HEK293T (cell line): Measurements from ENCODE around the gene NLRP12.
"Not testable (repeated sequence)": the region's sequence is repeated elsewhere in the genome, so short reads cannot be mapped to it uniquely, and the experiment has no call there.

Experiments used
- CTCF ChIA-PET: fragments of 350-600 bp; formaldehyde crosslinking; extraction: SDS; loops from one replicate; lab custom pipeline; 2021; ENCODE audit warnings: antibody characterized with exemption, inconsistent platforms; lab: Yijun Ruan, JAX
- POLR2A ChIA-PET: fragments of 350-600 bp; formaldehyde crosslinking; extraction: SDS; loops from one replicate; lab custom pipeline; 2020; ENCODE audit warnings: antibody characterized with exemption, inconsistent platforms; lab: Yijun Ruan, JAX
- DNase-seq: peaks from one replicate; pipeline ENCODE4 v3.0.0; 2012; ENCODE audit warnings: mixed read lengths; ENCODE audit errors: extremely low spot score
- ARNT ChIP-seq: fragments of 450-650 bp; IDR thresholded peaks from 2 replicates; pipeline ENCODE4 v1.6.1; 2017; ENCODE audit warnings: mild to moderate bottlenecking
- BHLHE40 ChIP-seq: fragments of 450-650 bp; IDR thresholded peaks from 2 replicates; pipeline ENCODE4 v1.6.1; 2016; ENCODE audit warnings: mild to moderate bottlenecking, moderate library complexity, borderline replicate concordance
- CTBP1 ChIP-seq: fragments of 450-650 bp; IDR thresholded peaks from 2 replicates; pipeline ENCODE4 v1.6.1; 2016; ENCODE audit warnings: borderline replicate concordance
- ELF4 ChIP-seq: fragments of 450-650 bp; IDR thresholded peaks from 2 replicates; pipeline ENCODE4 v1.6.1; 2017; ENCODE audit warnings: antibody characterized with exemption
- FOXA1 ChIP-seq: fragments of 450-650 bp; IDR thresholded peaks from 2 replicates; pipeline ENCODE4 v1.6.1; 2016; ENCODE audit warnings: mild to moderate bottlenecking
- FOXK2 ChIP-seq: fragments of 450-650 bp; IDR thresholded peaks from 2 replicates; pipeline ENCODE4 v1.6.1; 2016; ENCODE audit warnings: mild to moderate bottlenecking
- FOXM1 ChIP-seq: fragments of 450-650 bp; IDR thresholded peaks from 2 replicates; pipeline ENCODE4 v1.6.1; 2017; ENCODE audit warnings: mild to moderate bottlenecking, borderline replicate concordance
- HDGF ChIP-seq: fragments of 450-650 bp; IDR thresholded peaks from 2 replicates; pipeline ENCODE4 v1.6.1; 2017; ENCODE audit warnings: antibody characterized with exemption, borderline replicate concordance
- L3MBTL2 ChIP-seq: fragments of 450-650 bp; conservative IDR thresholded peaks from 2 replicates; pipeline ENCODE4 v1.6.1; 2016; ENCODE audit warnings: mild to moderate bottlenecking
- LEF1 ChIP-seq: fragments of 450-650 bp; IDR thresholded peaks from 2 replicates; pipeline ENCODE4 v1.6.1; 2017; ENCODE audit warnings: mild to moderate bottlenecking, borderline replicate concordance
- NFRKB ChIP-seq: fragments of 450-650 bp; IDR thresholded peaks from 2 replicates; pipeline ENCODE4 v1.6.1; 2016; ENCODE audit warnings: mild to moderate bottlenecking, moderate library complexity
- SP1 ChIP-seq: fragments of 450-650 bp; IDR thresholded peaks from 2 replicates; pipeline ENCODE4 v1.6.1; 2017
- SUZ12 ChIP-seq: fragments of 450-650 bp; IDR thresholded peaks from 2 replicates; pipeline ENCODE4 v1.6.1; 2016; ENCODE audit warnings: mild to moderate bottlenecking
- TARDBP ChIP-seq: fragments of 450-650 bp; IDR thresholded peaks from 2 replicates; pipeline ENCODE4 v1.6.1; 2016
- ZNF384 ChIP-seq: fragments of 450-650 bp; IDR thresholded peaks from 2 replicates; pipeline ENCODE4 v1.6.1; 2016
- TF ChIP-seq, protein P1 (sequence below): fragments of 450-650 bp; IDR thresholded peaks from 2 replicates; pipeline ENCODE4 v1.6.1; 2016

Gene NLRP12

DNA sequence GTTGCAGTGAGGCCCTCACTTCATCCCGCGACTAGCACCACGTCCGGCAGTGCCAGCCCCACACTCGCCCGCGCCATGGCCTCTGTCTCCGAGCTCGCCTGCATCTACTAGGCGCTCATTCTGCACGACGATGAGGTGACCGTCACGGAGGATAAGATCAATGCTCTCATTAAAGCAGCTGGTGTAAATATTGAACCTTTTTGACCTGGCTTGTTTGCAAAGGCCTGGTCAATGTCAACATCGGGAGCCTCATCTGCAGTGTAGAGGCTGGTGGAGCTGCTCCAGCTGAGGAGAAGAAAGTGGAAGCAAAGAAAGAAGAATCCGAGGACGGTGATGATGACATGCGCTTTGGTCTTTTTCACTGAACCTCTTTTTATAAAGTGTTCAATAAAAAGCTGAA is 48.6 kb downstream of the NLRP12 start:
- POLR2A ChIA-PET = no interaction called here

DNA sequence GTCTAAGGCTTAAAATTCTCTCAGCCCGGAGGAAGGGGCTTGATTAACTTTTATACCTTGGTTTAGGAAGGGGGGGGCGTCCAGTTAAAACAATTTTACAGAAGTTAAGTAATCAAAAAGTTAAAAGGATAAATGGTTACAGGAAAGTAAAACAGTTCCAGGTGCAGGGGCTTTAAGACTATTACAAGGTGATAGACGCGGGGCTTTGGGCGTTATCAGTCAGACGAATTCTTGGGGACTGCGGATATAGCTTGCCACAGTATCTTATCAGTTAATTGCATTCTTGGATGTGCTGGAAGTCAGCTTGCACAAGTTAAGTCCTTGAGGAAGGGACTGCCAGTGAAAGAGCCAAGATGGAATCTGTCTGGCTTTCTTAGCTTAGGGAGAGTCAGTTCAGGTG is 49.6 kb downstream of the NLRP12 start:
- POLR2A ChIA-PET, DNase-seq: not testable (repeated sequence)
- CTCF ChIA-PET = interaction anchor here (0.8 kb wide), 1 partner anchor 700 kb away, joined by 3 read pairs; no protein-coding TSS in a partner anchor

More for the DNA sequence above, 48.6 kb downstream of the NLRP12 start:
- TF ChIP-seq FOXK2 (no peak), TARDBP (no peak), ELF4 (no peak), ARNT (no peak), SUZ12 (no peak)
- TF ChIP-seq, protein P1, sequence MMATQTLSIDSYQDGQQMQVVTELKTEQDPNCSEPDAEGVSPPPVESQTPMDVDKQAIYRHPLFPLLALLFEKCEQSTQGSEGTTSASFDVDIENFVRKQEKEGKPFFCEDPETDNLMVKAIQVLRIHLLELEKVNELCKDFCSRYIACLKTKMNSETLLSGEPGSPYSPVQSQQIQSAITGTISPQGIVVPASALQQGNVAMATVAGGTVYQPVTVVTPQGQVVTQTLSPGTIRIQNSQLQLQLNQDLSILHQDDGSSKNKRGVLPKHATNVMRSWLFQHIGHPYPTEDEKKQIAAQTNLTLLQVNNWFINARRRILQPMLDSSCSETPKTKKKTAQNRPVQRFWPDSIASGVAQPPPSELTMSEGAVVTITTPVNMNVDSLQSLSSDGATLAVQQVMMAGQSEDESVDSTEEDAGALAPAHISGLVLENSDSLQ = no peak
- CTCF ChIA-PET = interaction anchor here (0.6 kb wide), 3 partner anchors 26 to 248 kb away, joined by 3 to 5 read pairs (median 4); no protein-coding TSS in a partner anchor
- DNase-seq = no peak

DNA sequence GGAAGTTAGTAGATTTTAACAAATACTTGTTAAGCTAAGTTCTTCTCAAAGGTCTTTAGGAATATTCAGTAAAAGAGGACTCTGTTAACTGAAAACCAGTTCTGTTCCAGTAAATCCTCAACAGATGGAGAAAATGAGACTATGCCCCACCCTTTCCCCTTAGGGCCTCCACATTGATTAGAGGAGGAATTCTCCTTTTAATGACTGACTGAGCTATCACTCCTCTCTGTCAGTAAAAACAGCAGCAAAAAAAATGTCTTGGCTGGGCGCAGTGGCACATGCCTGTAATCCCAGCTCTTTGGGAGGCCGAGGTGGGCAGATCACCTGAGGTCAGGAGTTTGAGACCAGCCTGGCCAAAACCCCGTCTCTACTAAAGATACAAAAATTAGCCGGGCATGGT is 50.1 kb downstream of the NLRP12 start:
- no peak for DNase-seq
- TF ChIP-seq BHLHE40 (no peak), ZNF384 (no peak), CTBP1 (no peak), TARDBP (no peak), LEF1 (no peak), FOXA1 (no peak), ELF4 (no peak), L3MBTL2 (no peak), FOXM1 (no peak), SUZ12 (no peak), FOXK2 (no peak), NFRKB (no peak), ARNT (no peak), SP1 (no peak), HDGF (no peak)
- TF ChIP-seq, protein P1 = no peak
- CTCF ChIA-PET = interaction anchor here (0.6 to 0.8 kb wide), 2 partner anchors 153 to 699 kb away, joined by 3 read pairs; no protein-coding TSS in a partner anchor
- POLR2A ChIA-PET = no interaction called here

DNA sequence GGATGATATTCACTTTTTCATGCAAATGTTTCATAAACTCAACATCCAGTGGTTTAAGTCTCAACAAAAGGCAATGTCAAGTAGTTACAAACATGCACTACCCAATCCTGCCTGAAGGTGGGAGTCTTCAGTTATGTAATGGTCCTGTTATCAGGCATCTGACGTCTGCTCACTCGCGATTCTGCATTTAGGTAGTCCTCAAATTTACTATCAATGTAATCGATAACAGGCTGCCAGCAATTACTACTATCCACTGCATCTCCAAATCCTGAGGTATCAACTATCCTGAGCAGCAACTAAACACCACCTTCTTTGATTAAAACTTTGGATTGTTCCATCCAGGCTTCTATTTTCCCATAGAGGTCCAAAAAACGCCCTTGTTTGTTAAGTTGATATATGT is 51.2 kb downstream of the NLRP12 start:
- DNase-seq = peak; percentile 41
- CTCF ChIA-PET = no interaction called here
- POLR2A ChIA-PET = no interaction called here
- no peak for TF ChIP-seq ARNT
- TF ChIP-seq ZNF384 = no peak
- TF ChIP-seq, protein P1 = no peak
- no peak for TF ChIP-seq LEF1
- no peak for TF ChIP-seq CTBP1
- TF ChIP-seq BHLHE40 = no peak
- no peak for TF ChIP-seq FOXA1
- TF ChIP-seq NFRKB = no peak

DNA sequence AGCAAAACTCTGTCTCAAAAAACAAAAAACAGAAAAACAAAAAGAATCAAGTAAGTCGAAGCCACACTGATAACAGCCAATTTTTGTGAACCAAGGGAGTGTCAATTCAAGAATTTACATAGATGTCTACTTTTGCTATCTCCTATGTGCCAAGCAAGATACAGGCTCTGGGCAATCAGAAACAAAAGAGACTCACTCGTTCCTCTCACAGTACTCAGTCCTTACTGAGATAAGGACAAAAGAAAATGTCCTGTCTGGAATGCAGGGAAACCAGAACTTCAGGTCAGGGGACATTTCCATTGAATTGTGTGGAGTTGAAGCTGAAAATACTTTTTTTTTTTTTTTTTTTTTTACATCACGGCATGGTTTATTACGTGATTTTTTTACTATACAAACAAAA is 53.0 kb downstream of the NLRP12 start:
- no peak for DNase-seq
- POLR2A ChIA-PET = no interaction called here
- CTCF ChIA-PET = interaction anchor here (0.7 kb wide), 1 partner anchor 23 kb away, joined by 5 read pairs; no protein-coding TSS in a partner anchor
- TF ChIP-seq FOXM1 (no peak), BHLHE40 (no peak), FOXK2 (no peak), NFRKB (no peak), ELF4 (no peak), SUZ12 (no peak), TARDBP (no peak), ZNF384 (no peak)

DNA sequence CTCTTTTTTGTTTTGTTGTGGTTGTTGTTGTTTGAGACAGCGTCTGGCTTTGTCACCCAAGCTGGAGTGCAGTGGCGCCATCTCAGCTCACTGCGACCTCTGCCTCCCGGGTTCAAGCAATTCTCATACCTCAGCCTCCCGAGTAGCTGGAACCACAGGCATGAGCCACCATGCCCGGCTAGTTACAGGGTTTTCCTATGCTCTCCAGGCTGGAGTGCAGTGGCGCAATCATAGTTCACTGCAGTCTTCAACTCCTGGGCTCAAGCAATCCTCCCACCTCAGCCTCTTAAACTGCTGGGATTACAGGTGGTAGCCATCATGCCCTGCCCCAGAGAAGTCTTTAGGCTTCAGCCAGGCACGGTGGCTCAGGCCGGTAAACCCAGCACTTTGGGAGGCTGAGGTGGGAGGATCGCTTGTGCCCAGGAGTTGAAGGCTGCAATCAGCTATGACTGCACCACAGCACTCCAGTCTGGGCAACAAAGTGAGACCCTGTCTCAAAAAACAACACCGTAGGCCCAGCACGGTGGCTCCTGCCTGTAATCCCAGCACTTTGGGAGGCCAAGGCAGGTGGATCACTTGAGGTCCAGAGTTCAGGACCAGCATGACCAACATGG is 54.3 kb downstream of the NLRP12 start:
- CTCF ChIA-PET, POLR2A ChIA-PET, DNase-seq: not testable (repeated sequence)

DNA sequence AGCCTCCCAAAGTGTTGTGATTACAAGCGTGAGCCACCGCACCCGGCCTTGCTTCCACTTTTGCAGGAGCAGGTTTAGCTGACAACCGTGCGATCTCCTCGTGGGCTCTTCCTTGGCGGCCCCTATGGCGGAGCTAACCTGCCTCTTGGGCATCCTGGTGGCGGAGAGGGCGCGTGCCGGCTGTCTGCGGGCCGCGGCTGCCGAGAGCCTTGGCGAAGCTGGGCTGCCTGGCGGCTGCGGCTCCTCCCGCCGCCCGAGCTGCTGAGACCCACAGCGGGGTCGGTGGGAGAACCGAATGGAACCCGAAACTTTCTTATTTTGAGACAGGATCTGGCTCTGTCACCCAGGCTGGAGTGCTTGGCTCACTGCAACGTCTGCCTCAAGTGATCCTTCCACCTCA is 55.7 kb downstream of the NLRP12 start:
- DNase-seq = no peak

DNA sequence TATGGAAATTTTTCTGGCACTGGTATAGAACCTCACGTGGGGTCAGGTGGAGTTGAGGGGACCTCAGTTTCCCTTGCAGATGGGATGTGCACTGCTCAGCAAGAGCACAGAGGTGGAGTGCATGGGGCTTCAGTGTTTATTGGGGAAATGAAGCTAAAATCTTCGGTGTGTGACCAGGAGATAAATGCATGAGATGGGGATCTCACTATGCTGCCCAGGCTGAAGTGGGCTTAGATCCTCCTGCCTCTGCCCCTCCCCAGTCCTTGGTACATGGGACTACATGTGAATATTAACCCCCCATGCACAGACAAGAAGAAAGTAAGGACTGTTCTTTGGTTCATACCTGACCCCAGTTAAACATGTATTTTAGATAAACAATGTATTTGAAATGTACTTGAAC is 65.1 kb downstream of the NLRP12 start:
- DNase-seq, POLR2A ChIA-PET, CTCF ChIA-PET: not testable (repeated sequence)

More for the DNA sequence above, 55.7 kb downstream of the NLRP12 start:
- POLR2A ChIA-PET = no interaction called here
- CTCF ChIA-PET = no interaction called here
- no peak for TF ChIP-seq HDGF
- no peak for TF ChIP-seq LEF1
- TF ChIP-seq CTBP1 = no peak
- TF ChIP-seq SP1 = no peak
- TF ChIP-seq FOXK2 = no peak
- no peak for TF ChIP-seq ARNT
- no peak for TF ChIP-seq ZNF384
- no peak for TF ChIP-seq BHLHE40
- no peak for TF ChIP-seq TARDBP
